ENCODE data around the gene ENPEP.

ENPEP gene

DNA sequence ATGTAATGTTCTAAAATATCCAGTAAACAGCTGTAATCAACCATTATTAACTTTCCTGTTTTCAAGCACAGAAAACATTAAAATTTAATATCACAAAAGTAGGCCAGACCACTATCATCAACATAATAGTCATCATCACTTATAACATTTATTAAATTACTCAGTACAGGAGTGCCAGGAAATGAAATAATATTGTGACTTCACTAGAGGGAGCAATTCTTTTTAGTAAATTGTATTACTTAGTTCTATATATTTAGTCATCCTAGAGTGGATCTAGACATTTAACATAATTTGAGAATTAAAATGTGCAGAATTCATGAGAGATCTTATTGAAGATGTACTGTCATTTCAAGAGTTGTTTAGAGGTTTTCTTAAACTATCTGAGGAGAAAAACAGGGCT is 113.3 kb downstream of the ENPEP start:
- in situ Hi-C loops (cut with MboI; ENCODE audit: low sequenced_read_pairs, unreplicated experiment), result no loop called here
- DNase-seq (ENCODE audit: low spot score), result no peak
- TF ChIP-seq CTCF (IDR thresholded peaks at IDR 0.05; ENCODE audit: borderline replicate concordance, control extremely low read depth, extremely low read depth, insufficient read depth, missing control alignments), result no peak

- in situ Hi-C loops (cut with MboI; ENCODE audit: low sequenced_read_pairs, unreplicated experiment), result no loop called here
Measured at GRCh38 chr4:110595583-110595982, 119.6 kb downstream of the ENPEP start.

DNA sequence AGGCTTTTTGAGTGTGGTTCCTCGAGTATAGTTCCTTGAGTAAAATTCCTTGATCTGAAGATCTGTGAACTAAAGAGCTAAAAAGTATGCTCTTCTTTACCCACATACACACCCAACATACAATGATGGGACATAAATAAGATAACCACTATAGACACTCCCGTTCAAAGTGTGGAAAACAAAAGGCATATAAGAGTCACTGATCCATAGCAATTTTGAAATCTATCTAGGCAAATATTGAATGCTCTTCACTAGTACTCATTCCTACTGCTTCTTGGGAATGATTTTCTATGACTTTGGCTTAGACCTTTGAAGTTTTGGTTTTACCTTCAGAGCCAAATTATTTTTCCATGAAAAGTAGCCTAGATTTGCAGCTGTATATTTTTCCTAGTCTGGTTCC is 120.5 kb downstream of the ENPEP start:
- no peak for DNase-seq (ENCODE audit: low spot score)
- TF ChIP-seq CTCF (IDR thresholded peaks at IDR 0.05; ENCODE audit: borderline replicate concordance, control extremely low read depth, extremely low read depth, insufficient read depth, missing control alignments), result no peak
- in situ Hi-C loops (cut with MboI; ENCODE audit: low sequenced_read_pairs, unreplicated experiment), result no loop called here

More at GRCh38 chr4:110595583-110595982, 119.6 kb downstream of the ENPEP start:
- no peak for TF ChIP-seq CTCF (IDR thresholded peaks at IDR 0.05; ENCODE audit: borderline replicate concordance, control extremely low read depth, extremely low read depth, insufficient read depth, missing control alignments)
- DNase-seq (ENCODE audit: low spot score), result no peak

DNA sequence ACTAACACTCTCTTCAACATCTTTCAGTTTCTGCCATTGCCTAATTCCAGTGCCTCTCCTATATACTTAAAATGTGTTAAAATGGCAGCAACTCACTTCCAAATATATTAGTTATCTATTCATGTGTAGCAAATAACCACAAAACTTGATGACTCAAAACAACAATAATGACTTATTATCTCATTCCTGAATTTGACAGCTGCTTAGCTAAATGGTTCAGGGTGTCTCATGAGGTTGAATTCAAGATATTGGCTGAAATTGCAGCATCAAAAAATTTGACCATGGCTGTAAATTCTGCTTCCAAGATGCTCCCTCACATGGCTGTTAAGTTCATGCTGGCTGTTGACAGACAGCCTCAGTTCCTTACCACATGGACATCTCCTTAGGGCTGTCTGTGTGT is 121.6 kb downstream of the ENPEP start:
- no peak for DNase-seq (ENCODE audit: low spot score)
- in situ Hi-C loops (cut with MboI; ENCODE audit: low sequenced_read_pairs, unreplicated experiment), result no loop called here
- TF ChIP-seq CTCF (IDR thresholded peaks at IDR 0.05; ENCODE audit: borderline replicate concordance, control extremely low read depth, extremely low read depth, insufficient read depth, missing control alignments), result no peak

GRCh38 chr4:110602061-110602460 is 126.1 kb downstream of the ENPEP start:
- in situ Hi-C loops (cut with MboI; ENCODE audit: low sequenced_read_pairs, unreplicated experiment), result no loop called here
- no peak for TF ChIP-seq CTCF (IDR thresholded peaks at IDR 0.05; ENCODE audit: borderline replicate concordance, control extremely low read depth, extremely low read depth, insufficient read depth, missing control alignments)
- no peak for DNase-seq (ENCODE audit: low spot score)

GRCh38 chr4:110605077-110605476 is 129.1 kb downstream of the ENPEP start:
- TF ChIP-seq CTCF (IDR thresholded peaks at IDR 0.05; ENCODE audit: borderline replicate concordance, control extremely low read depth, extremely low read depth, insufficient read depth, missing control alignments), result no peak
- in situ Hi-C loops (cut with MboI; ENCODE audit: low sequenced_read_pairs, unreplicated experiment), result no loop called here
- DNase-seq (ENCODE audit: low spot score), result no peak
